ENCODE data around the gene PLPP4.

Gene PLPP4

DNA sequence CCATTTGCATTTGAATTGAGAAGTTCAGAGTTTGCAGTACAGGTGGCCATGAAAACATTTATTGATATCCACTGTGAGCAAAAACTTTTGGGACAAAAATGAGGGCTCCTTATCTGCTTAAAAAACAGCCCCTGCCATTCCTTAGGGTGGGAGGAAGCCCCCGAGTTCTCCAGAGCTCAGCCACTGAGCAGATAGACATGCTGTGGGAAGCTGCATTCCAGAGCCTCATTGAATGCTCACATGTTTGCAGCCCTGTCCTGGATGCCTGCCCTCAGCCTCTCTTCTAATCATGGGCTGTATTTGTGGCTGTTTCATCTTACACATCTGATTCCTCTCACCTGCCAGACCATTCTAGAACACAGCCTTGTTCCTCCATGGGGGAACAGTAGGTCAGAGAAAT is 33.3 kb downstream of the PLPP4 start:
- TF ChIP-seq ZNF670 (tag by site-specific recombination; IDR thresholded peaks at IDR 0.05; ENCODE audit: low read depth) (no peak), ZNF16 (tag by site-specific recombination; IDR thresholded peaks at IDR 0.05; ENCODE audit: low read depth) (no peak), ZNF610 (tag by site-specific recombination; IDR thresholded peaks at IDR 0.05; ENCODE audit: borderline replicate concordance) (no peak), ZNF202 (tag by site-specific recombination; IDR thresholded peaks at IDR 0.05; ENCODE audit: borderline replicate concordance) (no peak), ZNF629 (tag by site-specific recombination; IDR thresholded peaks at IDR 0.05) (no peak), ZNF514 (tag by site-specific recombination; IDR thresholded peaks at IDR 0.05) (no peak), FEZF1 (tag by site-specific recombination; IDR thresholded peaks at IDR 0.05) (no peak), ZNF433 (tag by site-specific recombination; IDR thresholded peaks at IDR 0.05; ENCODE audit: low read depth) (no peak), ZNF221 (tag by site-specific recombination; IDR thresholded peaks at IDR 0.05; ENCODE audit: borderline replicate concordance) (no peak), ZNF544 (tag by site-specific recombination; IDR thresholded peaks at IDR 0.05) (no peak), ZNF2 (tag by site-specific recombination; IDR thresholded peaks at IDR 0.05) (no peak)
- TF ChIP-seq, protein P1, sequence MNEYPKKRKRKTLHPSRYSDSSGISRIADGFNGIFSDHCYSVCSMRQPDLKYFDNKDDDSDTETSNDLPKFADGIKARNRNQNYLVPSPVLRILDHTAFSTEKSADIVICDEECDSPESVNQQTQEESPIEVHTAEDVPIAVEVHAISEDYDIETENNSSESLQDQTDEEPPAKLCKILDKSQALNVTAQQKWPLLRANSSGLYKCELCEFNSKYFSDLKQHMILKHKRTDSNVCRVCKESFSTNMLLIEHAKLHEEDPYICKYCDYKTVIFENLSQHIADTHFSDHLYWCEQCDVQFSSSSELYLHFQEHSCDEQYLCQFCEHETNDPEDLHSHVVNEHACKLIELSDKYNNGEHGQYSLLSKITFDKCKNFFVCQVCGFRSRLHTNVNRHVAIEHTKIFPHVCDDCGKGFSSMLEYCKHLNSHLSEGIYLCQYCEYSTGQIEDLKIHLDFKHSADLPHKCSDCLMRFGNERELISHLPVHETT (tag by site-specific recombination; IDR thresholded peaks at IDR 0.05): no peak
- POLR2A ChIA-PET: no interaction called here
- H3K36me3 ChIP-seq (ENCODE audit: control insufficient read depth in 2 of 2, insufficient read depth in 1 of 2, low read length in 2 of 2): no peaks in the 10 kb centered on the region
- H3K9me3 ChIP-seq (ENCODE audit: control insufficient read depth, insufficient read depth, low read depth, low read length): no peaks in the 10 kb centered on the region
- no peak overlapping the region for H3K4me3 ChIP-seq (ENCODE audit: low read depth, low read length)
- CTCF ChIA-PET: interaction anchor here (0.8 kb wide), 1 partner anchor 110 kb away, joined by 4 read pairs; no protein-coding TSS in a partner anchor
- H3K4me1 ChIP-seq (ENCODE audit: control insufficient read depth, insufficient read depth, low read length): no peaks in the 10 kb centered on the region
- no peak overlapping the region for H3K27ac ChIP-seq (ENCODE audit: extremely low read depth, low read depth, low read length)

GRCh38 chr10:120492346-120492745 is 35.3 kb downstream of the PLPP4 start:
- ChIA-PET CTCF (interaction anchor here (1.5 kb wide), 1 partner anchor 69 kb away, joined by 7 read pairs; no protein-coding TSS in a partner anchor), POLR2A (no interaction called here)
- H3K4me3 ChIP-seq (ENCODE audit: low read depth, low read length): no peak overlapping the region
- H3K4me1 ChIP-seq (ENCODE audit: control insufficient read depth, insufficient read depth, low read length): no peaks in the 10 kb centered on the region
- no peaks in the 10 kb centered on the region for H3K36me3 ChIP-seq (ENCODE audit: control insufficient read depth in 2 of 2, insufficient read depth in 1 of 2, low read length in 2 of 2)
- H3K9me3 ChIP-seq (ENCODE audit: control insufficient read depth, insufficient read depth, low read depth, low read length): no peaks in the 10 kb centered on the region
- no peak overlapping the region for H3K27ac ChIP-seq (ENCODE audit: extremely low read depth, low read depth, low read length)
- no peak for TF ChIP-seq SP2 (tag by site-specific recombination; IDR thresholded peaks at IDR 0.05)
- no peak for TF ChIP-seq ZFP37 (tag by site-specific recombination; IDR thresholded peaks at IDR 0.05)
- no peak for TF ChIP-seq OSR2 (tag by site-specific recombination; IDR thresholded peaks at IDR 0.05)
- TF ChIP-seq ZNF692 (tag by site-specific recombination; IDR thresholded peaks at IDR 0.05): no peak
- TF ChIP-seq ZNF747 (tag by site-specific recombination; IDR thresholded peaks at IDR 0.05): no peak
- no peak for TF ChIP-seq ZNF311 (tag by site-specific recombination; IDR thresholded peaks at IDR 0.05; ENCODE audit: borderline replicate concordance)

- Histone ChIP-seq H3K4me3 (ENCODE audit: low read depth, low read length) (no peak overlapping the region), H3K36me3 (ENCODE audit: control insufficient read depth in 2 of 2, insufficient read depth in 1 of 2, low read length in 2 of 2) (no peaks in the 10 kb centered on the region), H3K9me3 (ENCODE audit: control insufficient read depth, insufficient read depth, low read depth, low read length) (no peaks in the 10 kb centered on the region), H3K27ac (ENCODE audit: extremely low read depth, low read depth, low read length) (no peak overlapping the region), H3K4me1 (ENCODE audit: control insufficient read depth, insufficient read depth, low read length) (no peaks in the 10 kb centered on the region)
- CTCF ChIA-PET: interaction anchor here (1.5 kb wide), 1 partner anchor 70 kb away, joined by 7 read pairs; no protein-coding TSS in a partner anchor
- POLR2A ChIA-PET: no interaction called here
- TF ChIP-seq, protein P2, sequence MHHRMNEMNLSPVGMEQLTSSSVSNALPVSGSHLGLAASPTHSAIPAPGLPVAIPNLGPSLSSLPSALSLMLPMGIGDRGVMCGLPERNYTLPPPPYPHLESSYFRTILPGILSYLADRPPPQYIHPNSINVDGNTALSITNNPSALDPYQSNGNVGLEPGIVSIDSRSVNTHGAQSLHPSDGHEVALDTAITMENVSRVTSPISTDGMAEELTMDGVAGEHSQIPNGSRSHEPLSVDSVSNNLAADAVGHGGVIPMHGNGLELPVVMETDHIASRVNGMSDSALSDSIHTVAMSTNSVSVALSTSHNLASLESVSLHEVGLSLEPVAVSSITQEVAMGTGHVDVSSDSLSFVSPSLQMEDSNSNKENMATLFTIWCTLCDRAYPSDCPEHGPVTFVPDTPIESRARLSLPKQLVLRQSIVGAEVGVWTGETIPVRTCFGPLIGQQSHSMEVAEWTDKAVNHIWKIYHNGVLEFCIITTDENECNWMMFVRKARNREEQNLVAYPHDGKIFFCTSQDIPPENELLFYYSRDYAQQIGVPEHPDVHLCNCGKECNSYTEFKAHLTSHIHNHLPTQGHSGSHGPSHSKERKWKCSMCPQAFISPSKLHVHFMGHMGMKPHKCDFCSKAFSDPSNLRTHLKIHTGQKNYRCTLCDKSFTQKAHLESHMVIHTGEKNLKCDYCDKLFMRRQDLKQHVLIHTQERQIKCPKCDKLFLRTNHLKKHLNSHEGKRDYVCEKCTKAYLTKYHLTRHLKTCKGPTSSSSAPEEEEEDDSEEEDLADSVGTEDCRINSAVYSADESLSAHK (tag by site-specific recombination; IDR thresholded peaks at IDR 0.05): no peak
- TF ChIP-seq ZNF292 (tag by site-specific recombination; IDR thresholded peaks at IDR 0.05; ENCODE audit: borderline replicate concordance, low read depth): no peak
- no peak for TF ChIP-seq ZNF19 (tag by site-specific recombination; IDR thresholded peaks at IDR 0.05; ENCODE audit: low read depth)
- TF ChIP-seq ZNF341 (tag by site-specific recombination; IDR thresholded peaks at IDR 0.05; ENCODE audit: low read depth): no peak
- no peak for TF ChIP-seq ZNF623 (tag by site-specific recombination; IDR thresholded peaks at IDR 0.05)
- no peak for TF ChIP-seq OVOL3 (tag by site-specific recombination; IDR thresholded peaks at IDR 0.05)
- TF ChIP-seq OSR2 (tag by site-specific recombination; IDR thresholded peaks at IDR 0.05): no peak
These were observed 36.6 kb downstream of the PLPP4 start for GRCh38 chr10:120493411-120494312.

All from HEK293 (cell line).